Transverse colon (tissue), 4 donors: Measurements from ENCODE around the gene CDHR1. TPM values are rescaled to one million over a fixed set of nuclear protein-coding genes. Genes with fewer than 3 reads are reported as not detected.

Source experiments
- DNase-seq: peaks from one replicate; pipeline ENCODE4 v3.0.0-alpha.2; 2019
- H3K27ac ChIP-seq, 4 donors: fragments of 200-600 bp; sonication (generic); 2 replicates each; pipeline ENCODE4 v1.5.1; 2016 to 2018; ENCODE audit warnings: inconsistent platforms in 4 of 4
- H3K27me3 ChIP-seq: fragments of 200-600 bp; sonication (generic); 2 replicates; pipeline ENCODE4 v1.5.1; 2017; ENCODE audit warnings: inconsistent platforms
- H3K36me3 ChIP-seq, 4 donors: fragments of 200-600 bp; sonication (generic); 2 replicates each; pipeline ENCODE4 v1.5.1; 2017 to 2019; ENCODE audit warnings: inconsistent platforms in 4 of 4
- H3K4me1 ChIP-seq, 4 donors: fragments of 200-600 bp; sonication (generic); 2 replicates each; pipeline ENCODE4 v1.5.1; 2017 to 2020; ENCODE audit warnings: inconsistent platforms in 4 of 4
- H3K4me3 ChIP-seq, 4 donors: fragments of 200-600 bp; sonication (generic); 1 replicate in 1 of 4; 2 replicates in 3 of 4; pipeline versions ENCODE4 v1.5.1 to v1.6.1; 2017 to 2019; ENCODE audit warnings: inconsistent platforms in 4 of 4
- H3K9me3 ChIP-seq, 2 donors: fragments of 200-600 bp; sonication (generic); 2 replicates each; pipeline ENCODE4 v1.5.1; 2017 to 2019; ENCODE audit warnings: inconsistent platforms in 2 of 2
- EP300 ChIP-seq: sonication (generic); formaldehyde crosslinking; IDR thresholded peaks from one replicate; pipeline ENCODE4 v1.6.1; 2017; ENCODE audit warnings: antibody characterized with exemption, low read depth
- POLR2A ChIP-seq: fragments of 450-650 bp; IDR thresholded peaks from one replicate; pipeline ENCODE4 v1.6.1; 2016; ENCODE audit warnings: antibody characterized with exemption, mild to moderate bottlenecking, moderate library complexity
- POLR2AphosphoS5 ChIP-seq, 3 donors: sonication (generic); formaldehyde crosslinking; IDR thresholded peaks; one replicate each; pipeline ENCODE4 v1.6.1; 2016; ENCODE audit warnings: antibody characterized with exemption in 3 of 3
- WGBS, 2 donors: methylation state at CpG; one replicate each; pipeline ENCODE4 v1.1.5; 2018; ENCODE audit warnings: low coverage in 1 of 2; 5-methylcytosine and 5-hydroxymethylcytosine counted together
- in situ Hi-C, 4 donors: fragments of 200-750 bp; cut with MboI; loops; one replicate each; pipeline versions ENCODE4 v1.15.0 to v1.15.1; 2017; ENCODE audit warnings: low sequenced_read_pairs in 3 of 4, low pct_ligation_motif_present in 1 of 4, low pct_unique_long_range_greater_than_20kb in 1 of 4
- intact Hi-C: fragments of 100-400 bp; cut with DNase I; formaldehyde crosslinking; loops from one replicate; pipeline ENCODE4 v1.15.1; 2023; ENCODE audit warnings: low total_unique reads
- total RNA-seq, 4 donors: library from RNA; depleted of rRNA; stranded (reverse); fragments of >200 nt; gene quantifications; one replicate each; pipeline ENCODE4 v1.1.0, GENCODE V29; 2016
- TF ChIP-seq, protein P1 (sequence below), 5 experiments: fragments of 200-600 bp in 3 of 5; fragments of 450-650 bp in 2 of 5; sonication (generic) in 3 of 5; IDR thresholded peaks; 1 replicate in 2 of 5; 2 replicates in 3 of 5; pipeline ENCODE4 v1.5.1; 2016 to 2017; ENCODE audit warnings: antibody characterized with exemption in 5 of 5, inconsistent platforms in 3 of 5, mild to moderate bottlenecking in 2 of 5, moderate library complexity in 1 of 5

The CDHR1 gene
- total RNA-seq, 4 donors from 2014 or later = 42.1 to 110 (median 75.5) TPM

DNA sequence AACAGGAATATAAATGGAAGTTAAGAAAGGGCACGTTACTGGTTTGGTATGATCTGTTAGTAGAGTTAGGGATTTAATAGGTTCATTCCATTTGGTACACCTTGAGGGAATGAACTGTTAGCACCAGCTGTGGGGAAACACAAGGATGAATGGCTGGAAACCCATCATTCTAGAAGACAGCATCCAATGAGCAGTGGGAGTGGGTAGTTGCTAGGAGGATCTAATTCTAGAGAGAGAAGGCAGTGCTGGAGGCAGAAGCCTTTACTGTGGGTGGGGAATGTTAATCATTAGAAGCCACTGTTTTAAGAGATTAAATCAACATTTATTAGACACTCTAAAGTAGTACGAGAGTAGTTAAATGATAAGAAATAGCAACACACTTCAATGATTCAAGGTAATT lies 36.3 kb upstream of the CDHR1 start:
- intact Hi-C loops = no loop called here
- peaks cover 0 to 8% (median 0%) of the 10 kb centered on the region in 4 donors for H3K4me1 ChIP-seq
- in situ Hi-C loops = no loop called here
- DNase-seq = no peak
- no peak overlapping the region for H3K27ac ChIP-seq
- H3K9me3 ChIP-seq = no peaks in the 10 kb centered on the region
- TF ChIP-seq POLR2AphosphoS5 (IDR thresholded peaks at IDR 0.05) = no peak
- no peak for TF ChIP-seq POLR2A
- TF ChIP-seq, protein P1, sequence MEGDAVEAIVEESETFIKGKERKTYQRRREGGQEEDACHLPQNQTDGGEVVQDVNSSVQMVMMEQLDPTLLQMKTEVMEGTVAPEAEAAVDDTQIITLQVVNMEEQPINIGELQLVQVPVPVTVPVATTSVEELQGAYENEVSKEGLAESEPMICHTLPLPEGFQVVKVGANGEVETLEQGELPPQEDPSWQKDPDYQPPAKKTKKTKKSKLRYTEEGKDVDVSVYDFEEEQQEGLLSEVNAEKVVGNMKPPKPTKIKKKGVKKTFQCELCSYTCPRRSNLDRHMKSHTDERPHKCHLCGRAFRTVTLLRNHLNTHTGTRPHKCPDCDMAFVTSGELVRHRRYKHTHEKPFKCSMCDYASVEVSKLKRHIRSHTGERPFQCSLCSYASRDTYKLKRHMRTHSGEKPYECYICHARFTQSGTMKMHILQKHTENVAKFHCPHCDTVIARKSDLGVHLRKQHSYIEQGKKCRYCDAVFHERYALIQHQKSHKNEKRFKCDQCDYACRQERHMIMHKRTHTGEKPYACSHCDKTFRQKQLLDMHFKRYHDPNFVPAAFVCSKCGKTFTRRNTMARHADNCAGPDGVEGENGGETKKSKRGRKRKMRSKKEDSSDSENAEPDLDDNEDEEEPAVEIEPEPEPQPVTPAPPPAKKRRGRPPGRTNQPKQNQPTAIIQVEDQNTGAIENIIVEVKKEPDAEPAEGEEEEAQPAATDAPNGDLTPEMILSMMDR (IDR thresholded peaks at IDR 0.05) = no peak
- H3K4me3 ChIP-seq = no peak overlapping the region
- 38 to 80% methylated on average over 1 to 2 of the region's 2 CpGs for WGBS, 2 donors
- H3K27me3 ChIP-seq = no peaks in the 10 kb centered on the region
- peaks cover 0 to 22% (median 10%) of the 10 kb centered on the region in 4 donors for H3K36me3 ChIP-seq

DNA sequence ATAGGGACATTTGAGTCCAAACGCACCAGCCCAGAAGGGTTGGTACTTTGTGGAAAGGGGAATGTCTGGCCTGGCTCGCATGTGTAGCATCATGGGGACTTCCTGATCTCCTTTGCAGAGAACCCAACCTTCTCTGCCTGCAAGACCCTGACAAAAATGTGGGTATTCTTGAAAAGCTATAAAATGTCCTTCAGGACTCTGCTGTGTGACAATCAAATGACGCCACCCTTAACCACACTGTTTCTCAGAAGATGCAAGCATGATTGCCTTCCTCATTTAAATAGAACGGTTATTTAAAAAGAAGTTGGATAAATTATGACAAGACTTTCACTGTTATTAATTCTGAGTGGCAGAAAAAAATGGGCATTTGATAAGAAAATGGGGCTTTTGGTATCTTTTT lies 35.8 kb upstream of the CDHR1 start:
- Histone ChIP-seq H3K4me3 (no peak overlapping the region), H3K9me3 (no peaks in the 10 kb centered on the region), H3K27ac (no peak overlapping the region), H3K27me3 (no peaks in the 10 kb centered on the region), H3K36me3 (peaks cover 0 to 17% (median 7%) of the 10 kb centered on the region in 4 donors), H3K4me1 (peaks cover 0 to 8% (median 0%) of the 10 kb centered on the region in 4 donors)
- TF ChIP-seq, protein P1 (IDR thresholded peaks at IDR 0.05) = no peak
- TF ChIP-seq POLR2AphosphoS5 (IDR thresholded peaks at IDR 0.05) = no peak
- no peak for DNase-seq
- 72 to 83% methylated on average over 2 to 4 of the region's 4 CpGs for WGBS, 2 donors
- intact Hi-C loops = no loop called here
- in situ Hi-C loops = no loop called here

DNA sequence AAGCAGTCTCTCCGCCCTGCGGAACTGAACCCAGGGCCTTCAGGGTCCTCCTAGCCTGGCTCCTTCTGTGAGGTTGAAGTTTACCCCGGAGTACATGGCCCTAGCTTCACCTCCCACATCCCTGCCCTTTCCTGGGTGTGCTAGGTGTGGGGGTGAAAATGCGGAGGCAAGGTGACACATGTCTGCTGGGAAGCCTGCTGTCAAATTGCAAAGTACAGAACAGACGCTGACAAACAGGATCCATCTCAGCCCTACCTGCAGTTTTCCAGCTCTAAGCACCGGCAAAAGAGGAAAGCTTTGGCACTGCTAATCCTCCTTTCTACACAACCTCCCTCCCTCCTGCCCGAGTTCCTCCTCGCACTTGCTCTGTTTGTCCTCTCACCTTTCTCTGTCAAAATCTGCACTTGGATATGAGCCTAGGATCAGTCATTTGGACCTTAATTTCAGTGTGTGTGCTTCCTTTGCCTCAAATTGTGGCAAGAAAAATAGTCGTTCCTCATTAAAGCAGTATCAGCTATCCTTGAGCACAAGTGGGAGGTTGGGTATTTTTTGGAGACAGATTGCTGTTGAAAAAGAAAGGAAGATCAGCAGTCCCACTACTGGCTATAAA lies 35.2 kb upstream of the CDHR1 start:
- in situ Hi-C loops = no loop called here
- H3K4me3 ChIP-seq = no peak overlapping the region
- no peaks in the 10 kb centered on the region for H3K27me3 ChIP-seq
- H3K9me3 ChIP-seq = no peaks in the 10 kb centered on the region
- DNase-seq = peak; percentile 34
- intact Hi-C loops = no loop called here
- peaks cover 0 to 11% (median 4%) of the 10 kb centered on the region in 4 donors for H3K36me3 ChIP-seq
- WGBS, 2 donors = 16 to 44% methylated on average over 5 to 9 of the region's 9 CpGs
- TF ChIP-seq, protein P1 (IDR thresholded peaks at IDR 0.05) = no peak
- TF ChIP-seq POLR2A = no peak
- TF ChIP-seq EP300 = no peak
- no peak for TF ChIP-seq POLR2AphosphoS5 (IDR thresholded peaks at IDR 0.05)
- peaks cover 0 to 11% (median 3%) of the 10 kb centered on the region in 4 donors for H3K4me1 ChIP-seq
- peak overlapping the region in 2 of 4 donors; percentile 0 to 7 for H3K27ac ChIP-seq

DNA sequence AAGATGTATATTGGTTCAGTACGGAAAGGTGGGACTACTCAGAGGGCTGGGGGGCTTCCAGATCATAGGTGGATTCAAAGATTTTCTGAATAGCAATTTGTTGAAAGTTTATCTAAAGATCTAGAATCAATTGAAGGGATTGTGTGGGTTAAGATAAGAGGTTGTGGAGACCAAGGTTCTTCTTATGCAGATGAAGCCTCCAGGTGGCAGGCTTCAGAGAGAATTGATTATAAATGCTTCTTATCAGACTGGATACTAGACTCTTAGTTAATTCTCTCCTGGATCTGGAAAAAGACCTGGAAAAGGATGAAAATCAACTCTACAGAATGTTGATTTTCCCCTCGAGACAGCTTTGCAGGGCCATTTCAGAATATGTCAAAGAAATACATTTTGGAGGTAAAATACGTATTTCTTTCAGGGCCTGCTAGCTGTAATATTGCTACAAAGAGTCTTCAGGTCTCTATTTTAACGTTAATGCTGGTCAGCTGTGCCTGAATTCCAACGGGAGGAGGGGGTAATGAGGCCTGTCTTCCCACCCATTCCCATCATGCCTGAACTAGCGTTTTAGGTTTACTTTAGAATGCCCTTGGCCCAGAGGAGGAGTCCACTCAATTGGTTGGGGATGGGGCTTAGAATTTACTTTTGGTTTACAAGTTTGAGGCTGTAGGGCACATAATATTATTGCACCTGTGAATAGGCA lies 33.5 kb upstream of the CDHR1 start:
- no peaks in the 10 kb centered on the region for H3K36me3 ChIP-seq
- WGBS, 2 donors = 48 to 54% methylated on average over 4 to 6 of the region's 6 CpGs
- H3K27me3 ChIP-seq = no peaks in the 10 kb centered on the region
- H3K27ac ChIP-seq = no peak overlapping the region
- no peak for DNase-seq
- H3K9me3 ChIP-seq = no peaks in the 10 kb centered on the region
- H3K4me3 ChIP-seq = no peak overlapping the region
- TF ChIP-seq POLR2A = no peak
- no peak for TF ChIP-seq POLR2AphosphoS5 (IDR thresholded peaks at IDR 0.05)
- TF ChIP-seq, protein P1 (IDR thresholded peaks at IDR 0.05) = peak; percentile 11 to 38 (median 18)
- no peak for TF ChIP-seq EP300
- intact Hi-C loops = no loop called here
- in situ Hi-C loops = no loop called here
- H3K4me1 ChIP-seq = peaks cover 0 to 16% (median 3%) of the 10 kb centered on the region in 4 donors
